Measurements from ENCODE around the gene CHRNB1. TPM values are rescaled to one million over a fixed set of nuclear protein-coding genes. Genes with fewer than 3 reads are reported as not detected.

Gene CHRNB1
- total RNA-seq, 2 experiments from 2014 or later, result 10.4 to 13.1 TPM

GRCh38 chr17:7435676-7436555 lies 8.9 kb upstream of the CHRNB1 start:
- DNase-seq, result peak; percentile 79
- H3K27ac Mint-ChIP-seq, result peak overlapping the region; percentile 97
- H3K4me1 Mint-ChIP-seq, result peaks cover 48% of the 10 kb centered on the region
- H3K9me3 Mint-ChIP-seq (ENCODE audit: low read depth), result no peaks in the 10 kb centered on the region
- peak; percentile 38 for ATAC-seq
- CTCF ChIA-PET, result interaction anchor here (0.9 to 5.3 kb wide), 43 partner anchors 9 to 409 kb away, joined by 3 to 88 read pairs (median 6); partner anchors contain the start of genes ACAP1, CHRNB1, NEURL4 and NLGN2
- peaks cover 18% of the 10 kb centered on the region for H3K27me3 Mint-ChIP-seq
- H3K36me3 Mint-ChIP-seq, result peaks cover 11% of the 10 kb centered on the region
- peak overlapping the region; percentile 86 for H3K4me3 Mint-ChIP-seq

- Mint-ChIP-seq H3K9me3 (ENCODE audit: low read depth) (no peaks in the 10 kb centered on the region), H3K4me3 (peak overlapping the region; percentile 86), H3K4me1 (peaks cover 48% of the 10 kb centered on the region), H3K36me3 (peaks cover 11% of the 10 kb centered on the region), H3K27me3 (peaks cover 21% of the 10 kb centered on the region), H3K27ac (peak overlapping the region; percentile 97)
- ATAC-seq (peak; percentile 71), DNase-seq (peak; percentile 87)
- CTCF ChIA-PET, result interaction anchor here (0.8 to 5.3 kb wide), 53 partner anchors 9 to 408 kb away, joined by 3 to 88 read pairs (median 5); partner anchors contain the start of genes ACAP1, CHRNB1, FXR2 and NEURL4
These were observed 8.1 kb upstream of the CHRNB1 start for GRCh38 chr17:7436556-7437368.

DNA sequence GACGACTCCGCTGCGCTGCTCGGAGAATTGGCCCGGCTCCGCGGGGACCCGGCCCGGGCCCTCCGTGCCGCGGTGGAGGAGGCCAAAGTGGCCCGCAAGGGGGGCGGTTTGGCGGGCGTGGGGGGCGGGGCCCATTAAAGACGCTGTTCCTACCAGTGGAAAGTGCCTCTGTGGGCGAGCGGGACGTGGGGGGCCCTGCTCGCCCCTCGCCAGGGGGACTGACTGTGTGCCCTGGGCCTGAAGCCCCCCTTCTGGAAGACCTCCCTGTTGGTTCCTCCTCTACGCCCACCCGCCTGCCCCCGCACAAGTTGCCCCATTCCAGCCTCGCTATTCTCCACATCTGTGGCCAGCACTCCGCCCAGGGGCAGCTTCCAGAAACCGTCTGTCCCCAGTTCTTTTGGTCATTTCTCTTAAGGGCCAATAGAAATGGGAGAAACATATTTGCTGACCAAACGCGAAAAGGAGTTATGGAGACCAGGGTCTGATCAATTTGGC lies 7.4 kb upstream of the CHRNB1 start:
- Mint-ChIP-seq H3K36me3 (peaks cover 11% of the 10 kb centered on the region), H3K27me3 (peaks cover 26% of the 10 kb centered on the region), H3K4me1 (peaks cover 48% of the 10 kb centered on the region), H3K4me3 (peak overlapping the region; percentile 86), H3K9me3 (ENCODE audit: low read depth) (no peaks in the 10 kb centered on the region), H3K27ac (peak overlapping the region; percentile 28)
- CTCF ChIA-PET, result interaction anchor here (0.8 to 5.3 kb wide), 45 partner anchors 8 to 249 kb away, joined by 3 to 88 read pairs (median 6); partner anchors contain the start of genes ACAP1, CHRNB1, FXR2 and NEURL4
- DNase-seq (no peak), ATAC-seq (no peak)

GRCh38 chr17:7437950-7438614 lies 6.8 kb upstream of the CHRNB1 start:
- ATAC-seq (no peak), DNase-seq (peak; percentile 61)
- peaks cover 28% of the 10 kb centered on the region for H3K27me3 Mint-ChIP-seq
- H3K4me3 Mint-ChIP-seq, result peak overlapping the region; percentile 64
- CTCF ChIA-PET, result interaction anchor here (1.2 to 5.3 kb wide), 9 partner anchors 7 to 175 kb away, joined by 4 to 88 read pairs (median 32); partner anchors contain the start of genes CHRNB1, NEURL4, PLSCR3 and SENP3
- H3K27ac Mint-ChIP-seq, result peak overlapping the region; percentile 28
- no peaks in the 10 kb centered on the region for H3K9me3 Mint-ChIP-seq (ENCODE audit: low read depth)
- H3K4me1 Mint-ChIP-seq, result peaks cover 48% of the 10 kb centered on the region
- peaks cover 11% of the 10 kb centered on the region for H3K36me3 Mint-ChIP-seq

- peaks cover 48% of the 10 kb centered on the region for H3K4me1 Mint-ChIP-seq
- no peaks in the 10 kb centered on the region for H3K9me3 Mint-ChIP-seq (ENCODE audit: low read depth)
- CTCF ChIA-PET, result interaction anchor here (1.0 to 5.3 kb wide), 8 partner anchors 16 to 122 kb away, joined by 3 to 88 read pairs (median 24); partner anchors contain the start of genes PLSCR3, SENP3 and TMEM95
- H3K36me3 Mint-ChIP-seq, result peaks cover 11% of the 10 kb centered on the region
- peaks cover 34% of the 10 kb centered on the region for H3K27me3 Mint-ChIP-seq
- peak overlapping the region; percentile 47 for H3K27ac Mint-ChIP-seq
- ATAC-seq (no peak), DNase-seq (no peak)
- peak overlapping the region; percentile 64 for H3K4me3 Mint-ChIP-seq
These were observed 6.0 kb upstream of the CHRNB1 start for GRCh38 chr17:7438656-7439460.

- CTCF ChIA-PET, result interaction anchor here (0.8 to 5.0 kb wide), 12 partner anchors 16 to 247 kb away, joined by 3 to 41 read pairs (median 4); partner anchors contain the start of genes PLSCR3, SENP3 and TP53
- Mint-ChIP-seq H3K27ac (peak within 1 kb of the TSS; percentile 47), H3K4me3 (peak within 1 kb of the TSS; percentile 78), H3K9me3 (ENCODE audit: low read depth) (no peaks in the 10 kb centered on the region), H3K27me3 (peaks cover 42% of the 10 kb centered on the region), H3K4me1 (peaks cover 48% of the 10 kb centered on the region), H3K36me3 (peaks cover 11% of the 10 kb centered on the region)
- ATAC-seq (no peak), DNase-seq (no peak)
These were observed 5.3 kb upstream of the CHRNB1 start, which contains the start of gene FGF11 for GRCh38 chr17:7439462-7440112. TSS of gene FGF11 (plus strand) at chr17:7439512. CDS start at chr17:7439621, 109 bp downstream.

GRCh38 chr17:7440113-7440833 lies 4.6 kb upstream of the CHRNB1 start:
- peaks cover 49% of the 10 kb centered on the region for H3K4me1 Mint-ChIP-seq
- peak overlapping the region; percentile 43 for H3K27ac Mint-ChIP-seq
- CTCF ChIA-PET, result interaction anchor here (0.8 to 2.7 kb wide), 12 partner anchors 15 to 246 kb away, joined by 3 to 12 read pairs (median 4); partner anchors contain the start of genes PLSCR3, SENP3 and TP53
- ATAC-seq (no peak), DNase-seq (peak; percentile 69)
- peaks cover 47% of the 10 kb centered on the region for H3K27me3 Mint-ChIP-seq
- peaks cover 11% of the 10 kb centered on the region for H3K36me3 Mint-ChIP-seq
- H3K4me3 Mint-ChIP-seq, result peak overlapping the region; percentile 78
- no peaks in the 10 kb centered on the region for H3K9me3 Mint-ChIP-seq (ENCODE audit: low read depth)

DNA sequence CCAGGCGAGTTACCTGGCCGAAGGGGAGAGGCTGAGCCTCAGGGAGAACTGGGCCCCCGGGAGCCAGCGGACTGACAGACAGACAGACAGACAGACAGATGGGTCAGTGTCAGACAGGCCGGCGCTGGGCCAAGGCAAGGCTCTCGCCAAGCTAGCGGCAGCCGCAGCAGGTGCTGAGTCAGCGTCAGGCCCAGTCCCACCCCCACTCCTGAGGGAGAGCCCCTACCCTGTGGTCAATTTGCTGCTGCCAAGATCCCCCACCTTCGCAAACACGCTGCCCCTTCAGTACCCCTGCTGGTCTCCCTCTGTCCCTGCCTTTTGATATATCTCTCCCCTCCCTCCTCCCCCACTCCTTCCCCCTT lies 4.0 kb upstream of the CHRNB1 start:
- Mint-ChIP-seq H3K27me3 (peaks cover 53% of the 10 kb centered on the region), H3K27ac (no peak overlapping the region), H3K9me3 (ENCODE audit: low read depth) (no peaks in the 10 kb centered on the region), H3K36me3 (peaks cover 11% of the 10 kb centered on the region), H3K4me3 (peak overlapping the region; percentile 78), H3K4me1 (peaks cover 51% of the 10 kb centered on the region)
- peak; percentile 46 for DNase-seq
- CTCF ChIA-PET, result interaction anchor here (0.8 to 2.7 kb wide), 10 partner anchors 14 to 247 kb away, joined by 3 to 13 read pairs (median 6); partner anchors contain the start of genes FXR2, SENP3 and TP53
- ATAC-seq, result no peak

GRCh38 chr17:7441266-7441665 lies 3.6 kb upstream of the CHRNB1 start:
- Mint-ChIP-seq H3K4me3 (no peak overlapping the region), H3K27ac (no peak overlapping the region), H3K4me1 (peaks cover 50% of the 10 kb centered on the region), H3K9me3 (ENCODE audit: low read depth) (no peaks in the 10 kb centered on the region), H3K36me3 (peaks cover 11% of the 10 kb centered on the region), H3K27me3 (peaks cover 57% of the 10 kb centered on the region)
- no peak for DNase-seq
- no peak for ATAC-seq
- CTCF ChIA-PET, result interaction anchor here (0.8 to 2.7 kb wide), 7 partner anchors 14 to 246 kb away, joined by 4 to 13 read pairs (median 9); partner anchors contain the start of genes FXR2, SENP3 and TP53

DNA sequence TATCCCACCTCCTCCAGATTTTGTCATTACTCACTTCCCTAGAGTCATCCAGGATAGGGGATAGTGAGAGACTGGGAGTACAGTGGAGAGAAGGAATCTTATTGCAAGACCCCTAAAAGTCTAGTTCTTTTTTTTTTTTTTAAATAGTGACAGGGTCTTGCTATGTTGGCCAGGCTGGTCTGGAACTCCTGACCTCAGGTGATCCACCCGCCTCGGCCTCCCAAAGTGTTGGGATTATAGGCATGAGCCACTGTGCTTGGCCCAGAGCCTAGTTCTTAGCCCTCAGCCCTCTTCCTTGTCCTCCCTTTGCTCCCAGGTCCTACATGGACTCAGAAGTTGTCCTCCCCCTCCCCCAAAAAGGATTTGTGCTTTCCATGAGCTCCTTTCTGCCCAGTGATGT lies 2.7 kb upstream of the CHRNB1 start:
- H3K4me3 Mint-ChIP-seq, result no peak overlapping the region
- ATAC-seq, result no peak
- CTCF ChIA-PET, result interaction anchor here (0.9 to 2.7 kb wide), 6 partner anchors 13 to 245 kb away, joined by 3 to 13 read pairs (median 8); partner anchors contain the start of genes SENP3 and TP53
- no peak for DNase-seq
- H3K4me1 Mint-ChIP-seq, result peaks cover 42% of the 10 kb centered on the region
- no peaks in the 10 kb centered on the region for H3K9me3 Mint-ChIP-seq (ENCODE audit: low read depth)
- H3K27ac Mint-ChIP-seq, result no peak overlapping the region
- H3K27me3 Mint-ChIP-seq, result peaks cover 65% of the 10 kb centered on the region
- H3K36me3 Mint-ChIP-seq, result peaks cover 11% of the 10 kb centered on the region

Data from activated CD8-positive, alpha-beta memory T cell treated with anti-CD3 and anti-CD28 coated beads, Interleukin-2, amount 10 ng/mL, durations not matched to agents 7 days and 5 days (primary cell).